CD4-positive, alpha-beta T cell (primary cell): ENCODE measurements around the gene VIT. TPM values are rescaled to one million over a fixed set of nuclear protein-coding genes. Genes with fewer than 3 reads are reported as not detected.

Experiments used
- ATAC-seq: fragments of 200-7000 bp; cut with Tn5 transposase; one replicate; pipeline ENCODE4 v1.10.0; 2022; ENCODE audit warnings: mild to moderate bottlenecking; ENCODE audit not compliant: poor library complexity
- CTCF ChIA-PET: fragments of 350-600 bp; sonication (Branson Sonifier 250); formaldehyde crosslinking; loops from one replicate; lab custom pipeline; 2021; ENCODE audit warnings: antibody characterized with exemption, inconsistent platforms; lab: Charles Lee
- POLR2A ChIA-PET: fragments of 350-600 bp; sonication (Branson Sonifier 250); formaldehyde crosslinking; loops from one replicate; lab custom pipeline; 2021; ENCODE audit warnings: antibody characterized with exemption, inconsistent platforms; lab: Charles Lee
- DNase-seq, 14 experiments: peaks; one replicate each; pipeline ENCODE4 v3.0.0-alpha.2; 2013 to 2020; ENCODE audit warnings: mixed read lengths in 2 of 14
- H3K27ac ChIP-seq, 2 donors: one replicate each; pipeline versions ENCODE4 v1.5.1 to v1.7.0; 2013; ENCODE audit warnings: low read length in 2 of 2, low read depth in 1 of 2, mild to moderate bottlenecking in 1 of 2
- H3K27me3 ChIP-seq, 2 experiments: 1 replicate in 1 of 2; 2 replicates in 1 of 2; pipeline versions ENCODE4 v1.6.1 to v1.7.0; 2013; ENCODE audit warnings: low read length in 2 of 2, control low read depth in 1 of 2, mild to moderate bottlenecking in 1 of 2, moderate library complexity in 1 of 2; ENCODE audit not compliant: insufficient read depth in 2 of 2, control insufficient read depth in 1 of 2
- H3K36me3 ChIP-seq: one replicate; pipeline ENCODE4 v1.6.1; 2013; ENCODE audit warnings: low read length, control low read depth; ENCODE audit not compliant: insufficient read depth
- H3K4me1 ChIP-seq: one replicate; pipeline ENCODE4 v1.6.1; 2013; ENCODE audit warnings: low read length, control low read depth; ENCODE audit not compliant: insufficient read depth
- H3K4me3 ChIP-seq: one replicate; pipeline ENCODE4 v1.5.1; 2013; ENCODE audit warnings: mild to moderate bottlenecking, low read length, moderate library complexity
- H3K9me3 ChIP-seq, 2 experiments: 1 replicate in 1 of 2; 2 replicates in 1 of 2; pipeline versions ENCODE4 v1.6.1 to v1.7.0; 2013; ENCODE audit warnings: low read length in 2 of 2, mild to moderate bottlenecking in 2 of 2, control low read depth in 1 of 2, moderate library complexity in 1 of 2; ENCODE audit not compliant: control insufficient read depth in 1 of 2, insufficient read depth in 1 of 2
- H3K27ac Mint-ChIP-seq: one replicate; pipeline ENCODE4 v1.8.0; 2020; ENCODE audit warnings: mixed read lengths
- H3K27me3 Mint-ChIP-seq: one replicate; pipeline ENCODE4 v1.8.0; 2021; ENCODE audit warnings: mixed read lengths
- H3K36me3 Mint-ChIP-seq: one replicate; pipeline ENCODE4 v1.8.0; 2021; ENCODE audit warnings: low read depth, mixed read lengths
- H3K4me1 Mint-ChIP-seq: one replicate; pipeline ENCODE4 v1.8.0; 2021; ENCODE audit warnings: low read depth, mixed read lengths
- H3K4me3 Mint-ChIP-seq: one replicate; pipeline ENCODE4 v1.8.0; 2020; ENCODE audit warnings: mild to moderate bottlenecking, mixed read lengths
- H3K9me3 Mint-ChIP-seq: one replicate; pipeline ENCODE4 v1.8.0; 2020; ENCODE audit warnings: mixed read lengths
- intact Hi-C, 2 experiments: fragments of 100-400 bp; cut with DNase I in 1 of 2; cut with micrococcal nuclease in 1 of 2; formaldehyde crosslinking; loops; one replicate each; pipeline versions ENCODE4 v1.15.1 to v1.9.0; 2023 to 2025; cut with DNase I, micrococcal nuclease
- total RNA-seq, 174 experiments: library from RNA in 2 of 174; stranded (reverse) in 2 of 174; gene quantifications; one replicate each; pipeline ENCODE4 v1.2.3 and lab custom pipeline; 2021 to 2026
- TF ChIP-seq, protein P1 (sequence below): fragments of 200-600 bp; IDR thresholded peaks from one replicate; pipeline ENCODE4 v1.8.0; 2022; ENCODE audit warnings: antibody characterized with exemption, mild to moderate bottlenecking

The VIT gene
- total RNA-seq, 2 experiments from 2014 or later, result not detected

DNA sequence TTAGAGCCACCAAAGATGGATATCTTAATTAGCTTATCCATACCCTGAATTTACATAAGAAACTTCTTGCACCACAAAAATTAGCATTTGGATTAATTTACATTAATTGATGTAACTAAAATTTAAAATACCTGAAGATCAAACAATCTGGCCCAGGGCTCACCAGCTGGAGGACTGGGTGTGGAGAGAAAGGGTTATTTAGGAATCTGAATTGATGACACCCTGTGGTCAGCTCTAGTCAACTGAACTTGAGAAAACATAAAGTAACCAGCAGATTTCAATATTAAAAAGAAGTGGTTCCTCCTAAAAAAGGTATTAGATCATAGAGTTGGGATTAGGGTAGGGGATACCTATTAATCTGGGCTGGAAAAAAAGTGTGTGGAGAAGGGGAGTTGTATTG, 147.3 kb downstream of the VIT start:
- Histone ChIP-seq H3K27me3 (no peaks in the 10 kb centered on the region), H3K27ac (no peak overlapping the region), H3K36me3 (peaks cover 9% of the 10 kb centered on the region), H3K4me1 (no peaks in the 10 kb centered on the region), H3K4me3 (no peak overlapping the region), H3K9me3 (no peaks in the 10 kb centered on the region)
- ATAC-seq, result no peak
- ChIA-PET POLR2A (no interaction called here), CTCF (no interaction called here)
- no peak for DNase-seq
- intact Hi-C loops, result no loop called here
- Mint-ChIP-seq H3K27me3 (no peaks in the 10 kb centered on the region), H3K4me3 (no peak overlapping the region), H3K9me3 (no peaks in the 10 kb centered on the region), H3K36me3 (peaks cover 33% of the 10 kb centered on the region), H3K27ac (no peak overlapping the region), H3K4me1 (no peaks in the 10 kb centered on the region)
- TF ChIP-seq, protein P1, sequence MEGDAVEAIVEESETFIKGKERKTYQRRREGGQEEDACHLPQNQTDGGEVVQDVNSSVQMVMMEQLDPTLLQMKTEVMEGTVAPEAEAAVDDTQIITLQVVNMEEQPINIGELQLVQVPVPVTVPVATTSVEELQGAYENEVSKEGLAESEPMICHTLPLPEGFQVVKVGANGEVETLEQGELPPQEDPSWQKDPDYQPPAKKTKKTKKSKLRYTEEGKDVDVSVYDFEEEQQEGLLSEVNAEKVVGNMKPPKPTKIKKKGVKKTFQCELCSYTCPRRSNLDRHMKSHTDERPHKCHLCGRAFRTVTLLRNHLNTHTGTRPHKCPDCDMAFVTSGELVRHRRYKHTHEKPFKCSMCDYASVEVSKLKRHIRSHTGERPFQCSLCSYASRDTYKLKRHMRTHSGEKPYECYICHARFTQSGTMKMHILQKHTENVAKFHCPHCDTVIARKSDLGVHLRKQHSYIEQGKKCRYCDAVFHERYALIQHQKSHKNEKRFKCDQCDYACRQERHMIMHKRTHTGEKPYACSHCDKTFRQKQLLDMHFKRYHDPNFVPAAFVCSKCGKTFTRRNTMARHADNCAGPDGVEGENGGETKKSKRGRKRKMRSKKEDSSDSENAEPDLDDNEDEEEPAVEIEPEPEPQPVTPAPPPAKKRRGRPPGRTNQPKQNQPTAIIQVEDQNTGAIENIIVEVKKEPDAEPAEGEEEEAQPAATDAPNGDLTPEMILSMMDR, result no peak

DNA sequence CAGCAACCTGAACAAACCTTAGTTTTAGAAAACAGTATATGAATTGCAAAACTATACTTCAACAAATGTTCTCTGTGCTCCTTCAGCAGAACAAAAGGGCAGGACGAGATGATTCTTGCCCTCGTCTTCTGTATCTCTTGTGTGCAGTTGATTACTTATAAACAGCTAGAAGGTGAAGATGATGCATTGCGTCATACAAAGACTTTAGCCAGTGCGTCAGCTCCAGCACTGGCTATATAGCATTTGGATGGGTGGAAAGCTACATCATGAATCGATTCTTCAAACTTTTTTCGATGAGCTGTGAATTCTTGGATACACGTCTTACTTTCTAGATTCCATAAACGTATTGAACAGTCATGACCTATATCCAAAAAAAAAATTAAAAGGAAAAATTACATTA, 152.8 kb downstream of the VIT start:
- Histone ChIP-seq H3K27ac (no peak overlapping the region), H3K36me3 (peaks cover 33% of the 10 kb centered on the region), H3K4me1 (no peaks in the 10 kb centered on the region), H3K9me3 (no peaks in the 10 kb centered on the region), H3K27me3 (no peaks in the 10 kb centered on the region), H3K4me3 (no peak overlapping the region)
- no peaks in the 10 kb centered on the region for H3K9me3 Mint-ChIP-seq
- H3K27ac Mint-ChIP-seq, result no peak overlapping the region
- ATAC-seq (no peak), DNase-seq (no peak)
- ChIA-PET CTCF (no interaction called here), POLR2A (no interaction called here)
- intact Hi-C loops, result no loop called here
- no peak overlapping the region for H3K4me3 Mint-ChIP-seq
- TF ChIP-seq, protein P1, result no peak
- H3K4me1 Mint-ChIP-seq, result no peaks in the 10 kb centered on the region
- H3K36me3 Mint-ChIP-seq, result peaks cover 72% of the 10 kb centered on the region
- H3K27me3 Mint-ChIP-seq, result no peaks in the 10 kb centered on the region

DNA sequence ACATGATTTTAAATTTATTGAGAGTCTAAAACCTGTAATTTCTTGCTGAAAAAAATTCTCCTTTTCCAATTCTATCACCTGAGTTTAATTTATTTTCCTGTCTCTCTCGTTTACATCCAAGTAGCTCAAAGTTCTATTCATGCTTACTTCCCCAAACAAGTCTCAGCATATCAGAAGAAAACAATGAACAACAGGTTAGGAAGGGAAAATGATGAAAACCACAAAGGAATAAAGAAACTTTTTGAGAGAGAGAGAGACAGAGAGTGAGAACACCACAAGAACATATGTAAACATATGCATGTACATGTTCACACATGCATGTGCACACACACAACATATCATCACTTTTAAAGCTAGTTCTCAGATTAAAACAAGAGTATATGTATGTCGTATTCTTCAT, 157.7 kb downstream of the VIT start:
- CTCF ChIA-PET, result no interaction called here
- peaks cover 42% of the 10 kb centered on the region for H3K36me3 ChIP-seq
- no peaks in the 10 kb centered on the region for H3K4me1 ChIP-seq
- no peak overlapping the region for H3K27ac ChIP-seq
- H3K9me3 Mint-ChIP-seq, result no peaks in the 10 kb centered on the region
- no peaks in the 10 kb centered on the region for H3K27me3 Mint-ChIP-seq
- ATAC-seq (no peak), DNase-seq (no peak)
- no peaks in the 10 kb centered on the region for H3K4me1 Mint-ChIP-seq
- no peak overlapping the region for H3K27ac Mint-ChIP-seq
- intact Hi-C loops, result no loop called here
- no peak overlapping the region for H3K4me3 ChIP-seq
- no peaks in the 10 kb centered on the region for H3K27me3 ChIP-seq
- POLR2A ChIA-PET, result interaction anchor here (0.6 kb wide), 1 partner anchor 940 kb away, joined by 5 read pairs; no protein-coding TSS in a partner anchor
- no peak overlapping the region for H3K4me3 Mint-ChIP-seq
- no peaks in the 10 kb centered on the region for H3K9me3 ChIP-seq
- TF ChIP-seq, protein P1, result no peak
- H3K36me3 Mint-ChIP-seq, result peaks cover 88% of the 10 kb centered on the region
